IMR-90 (cell line): ENCODE results near the gene PAWR. TPM values are rescaled to one million over a fixed set of nuclear protein-coding genes. Genes with fewer than 3 reads are reported as not detected.
"Not testable (repeated sequence)": the region's sequence is repeated elsewhere in the genome, so short reads cannot be mapped to it uniquely, and the experiment has no call there.

Experiments used
- ATAC-seq: fragments of 200-7000 bp; cut with Tn5 transposase; 2 replicates; pipeline ENCODE4 v1.9.1; 2020; ENCODE audit warnings: low read depth, mild to moderate bottlenecking, moderate library complexity
- BruUV-seq: library from RNA; stranded (reverse); fragments of 400-500 nt; replicated peaks from 2 replicates; lab custom pipeline; 2021; lab: Mats Ljungman, UMichigan
- CTCF ChIA-PET: fragments of 300-600 bp; formaldehyde crosslinking; extraction: SDS; loops from one replicate; lab custom pipeline; 2021; ENCODE audit warnings: antibody characterized with exemption; lab: Yijun Ruan, JAX
- POLR2A ChIA-PET: fragments of 300-600 bp; sonication (Branson Sonifier 250); formaldehyde crosslinking; loops from one replicate; lab custom pipeline; 2022; ENCODE audit warnings: antibody characterized with exemption; ENCODE audit not compliant: unreplicated experiment; lab: Charles Lee
- DNase-seq: peaks from one replicate; pipeline ENCODE4 v3.0.0; 2013
- H2AFZ ChIP-seq: replicated peaks from 2 replicates; pipeline ENCODE3; 2013; ENCODE audit warnings: low read length, mild to moderate bottlenecking; ENCODE audit not compliant: poor library complexity
- H2AK5ac ChIP-seq: 2 replicates; pipeline ENCODE4 v1.6.1; 2013; ENCODE audit warnings: low read depth, low read length, inconsistent platforms
- H2AK9ac ChIP-seq: replicated peaks from 2 replicates; pipeline ENCODE3; 2013; ENCODE audit warnings: mild to moderate bottlenecking, low read depth, low read length, moderate library complexity; ENCODE audit not compliant: poor library complexity
- H2BK120ac ChIP-seq: 2 replicates; pipeline ENCODE4 v1.6.1; 2013; ENCODE audit warnings: low read depth, low read length, inconsistent platforms
- H2BK15ac ChIP-seq: 3 replicates; pipeline ENCODE4 v1.6.1; 2013; ENCODE audit warnings: low read depth, low read length, inconsistent platforms
- H2BK20ac ChIP-seq: 2 replicates; pipeline ENCODE4 v1.6.1; 2013; ENCODE audit warnings: low read depth, mild to moderate bottlenecking, inconsistent platforms, low read length, moderate library complexity
- H2BK5ac ChIP-seq: 2 replicates; pipeline ENCODE4 v1.6.1; 2013; ENCODE audit warnings: mild to moderate bottlenecking, low read depth, low read length, inconsistent platforms; ENCODE audit not compliant: poor library complexity, severe bottlenecking
- H3K14ac ChIP-seq: replicated peaks from 2 replicates; pipeline ENCODE4 v1.6.1; 2013; ENCODE audit warnings: low read depth, low read length, inconsistent platforms
- H3K18ac ChIP-seq: 2 replicates; pipeline ENCODE4 v1.6.1; 2013; ENCODE audit warnings: low read depth, low read length, control low read depth
- H3K23ac ChIP-seq: 2 replicates; pipeline ENCODE4 v1.6.1; 2013; ENCODE audit warnings: low read depth, low read length, inconsistent platforms
- H3K27ac ChIP-seq: 2 replicates; pipeline ENCODE4 v1.5.1; 2013; ENCODE audit warnings: mild to moderate bottlenecking, control low read depth, low read length; ENCODE audit not compliant: insufficient read depth
- H3K27me3 ChIP-seq: 2 replicates; pipeline ENCODE4 v1.6.1; 2013; ENCODE audit warnings: low read length; ENCODE audit not compliant: control insufficient read depth, insufficient read depth
- H3K36me3 ChIP-seq: 2 replicates; pipeline ENCODE4 v1.6.1; 2013; ENCODE audit warnings: low read length, mixed read lengths; ENCODE audit not compliant: control insufficient read depth, insufficient read depth
- H3K4ac ChIP-seq: 2 replicates; pipeline ENCODE4 v1.6.1; 2013; ENCODE audit warnings: low read depth, low read length, inconsistent platforms
- H3K4me1 ChIP-seq: 2 replicates; pipeline ENCODE4 v1.6.1; 2013; ENCODE audit warnings: low read length, mixed read lengths; ENCODE audit not compliant: control insufficient read depth, insufficient read depth
- H3K4me2 ChIP-seq: 2 replicates; pipeline ENCODE4 v1.6.1; 2013; ENCODE audit warnings: low read depth, mild to moderate bottlenecking, control low read depth, low read length, moderate library complexity
- H3K4me3 ChIP-seq: 2 replicates; pipeline ENCODE4 v1.5.1; 2013; ENCODE audit warnings: low read depth, mild to moderate bottlenecking, control low read depth, low read length, moderate library complexity; ENCODE audit not compliant: insufficient read depth
- H3K56ac ChIP-seq: 2 replicates; pipeline ENCODE4 v1.6.1; 2013; ENCODE audit warnings: low read length, inconsistent platforms; ENCODE audit not compliant: insufficient read depth; ENCODE audit errors: extremely low read depth
- H3K79me1 ChIP-seq, 2 experiments: 2 replicates each; pipeline ENCODE4 v1.6.1; 2013; ENCODE audit warnings: low read length in 2 of 2, inconsistent platforms in 1 of 2, low read depth in 1 of 2
- H3K9ac ChIP-seq: 2 replicates; pipeline ENCODE4 v1.6.1; 2013; ENCODE audit warnings: low read depth, low read length, control low read depth
- H3K9me1 ChIP-seq: 2 replicates; pipeline ENCODE4 v1.6.1; 2013; ENCODE audit warnings: low read length, inconsistent platforms; ENCODE audit not compliant: insufficient read depth
- H3K9me3 ChIP-seq: 2 replicates; pipeline ENCODE4 v1.6.1; 2013; ENCODE audit warnings: low read length; ENCODE audit not compliant: control insufficient read depth, insufficient read depth
- H4K20me1 ChIP-seq: 2 replicates; pipeline ENCODE4 v1.6.1; 2013; ENCODE audit warnings: low read length, inconsistent platforms; ENCODE audit not compliant: insufficient read depth
- H4K5ac ChIP-seq: 2 replicates; pipeline ENCODE4 v1.6.1; 2013; ENCODE audit warnings: mild to moderate bottlenecking, low read depth, low read length, control low read depth
- H4K8ac ChIP-seq, 2 experiments: 2 replicates each; pipeline ENCODE4 v1.6.1; 2013; ENCODE audit warnings: low read depth in 2 of 2, low read length in 2 of 2, control low read depth in 1 of 2, inconsistent platforms in 1 of 2
- H4K91ac ChIP-seq: 2 replicates; pipeline ENCODE4 v1.6.1; 2013; ENCODE audit warnings: low read depth, low read length, inconsistent platforms; ENCODE audit not compliant: insufficient read depth
- NFE2L2 ChIP-seq: fragments of 150-350 bp; IDR thresholded peaks from 2 replicates; pipeline ENCODE4 v1.6.1; 2016; ENCODE audit warnings: low read depth, mild to moderate bottlenecking, low read length
- WGBS, 2 experiments: methylation state at CpG; one replicate each; pipeline versions ENCODE4 v1.1.5 to v1.1.7; 2013; ENCODE audit warnings: missing lambda C conversion rate in 2 of 2; ENCODE audit not compliant: insufficient read length in 1 of 2; ENCODE audit errors: extremely low coverage in 2 of 2; 5-methylcytosine and 5-hydroxymethylcytosine counted together
- dilution Hi-C: fragments of 300-500 bp; cut with HindIII; formaldehyde crosslinking; loops from one replicate; pipeline ENCODE4 v1.14.3; 2018; ENCODE audit warnings: low sequenced_read_pairs; ENCODE audit not compliant: unreplicated experiment
- in situ Hi-C: fragments of 300-500 bp; cut with MboI; formaldehyde crosslinking; loops from 3 replicates; pipeline ENCODE4 v1.14.3; 2019; ENCODE audit warnings: low sequenced_read_pairs, inconsistent platforms, mixed read lengths
- intact Hi-C: fragments of 100-400 bp; cut with micrococcal nuclease; formaldehyde crosslinking; loops from 2 replicates; pipeline ENCODE4 v1.10.0; 2022
- polyA plus RNA-seq, 3 experiments: library from polyadenylated mRNA; depleted of rRNA; stranded (reverse); fragments of >200 nt; gene quantifications; 2 replicates each; pipeline ENCODE4 v1.2.3, GENCODE V29; 2012; ENCODE audit warnings: low replicate concordance in 1 of 3
- total RNA-seq: library from RNA; depleted of rRNA; stranded (reverse); fragments of >200 nt; gene quantifications from 2 replicates; pipeline ENCODE4 v1.2.3, GENCODE V29; 2012

PAWR gene
- total and polyA plus RNA-seq, 2 of the 4 experiments (the other 2 are of a cell fraction) = 13.2 to 13.6 TPM

- DNase-seq, ATAC-seq, H3K4me3 ChIP-seq, H3K4me2 ChIP-seq, H2AK5ac ChIP-seq, H3K23ac ChIP-seq, H2BK5ac ChIP-seq, H3K18ac ChIP-seq, CTCF ChIA-PET, H3K56ac ChIP-seq, H4K8ac ChIP-seq, H3K27me3 ChIP-seq, H2AK9ac ChIP-seq, H2BK15ac ChIP-seq, dilution Hi-C loops, H4K5ac ChIP-seq, intact Hi-C loops, H2BK20ac ChIP-seq, H2BK120ac ChIP-seq, H3K4ac ChIP-seq, H3K27ac ChIP-seq, H3K36me3 ChIP-seq, H3K79me1 ChIP-seq, H3K9ac ChIP-seq, BruUV-seq, H4K20me1 ChIP-seq, H3K9me1 ChIP-seq, H4K91ac ChIP-seq, H3K9me3 ChIP-seq, H2AFZ ChIP-seq, H3K14ac ChIP-seq, in situ Hi-C loops: not testable (repeated sequence)
- no CpG with 5 or more reads among the region's 3 CpGs for WGBS, 2 experiments
- peak; percentile 63 for TF ChIP-seq NFE2L2
- peaks cover 18% of the 10 kb centered on the region for H3K4me1 ChIP-seq
- POLR2A ChIA-PET = interaction anchor here (0.7 kb wide), 1 partner anchor 382 kb away, joined by 3 read pairs; no protein-coding TSS in a partner anchor
Measured at GRCh38 chr12:79544439-79544838, 146.3 kb downstream of the PAWR start.
